MM.1S (cell line): ENCODE measurements around the gene MYRF.

Experiments used
- CTCF ChIP-seq: fragments of 300-600 bp; sonication (generic); IDR thresholded peaks from 2 replicates; pipeline ENCODE4 v1.5.1; 2016; ENCODE audit warnings: antibody characterized with exemption, low read length, mixed read lengths
- EZH2 ChIP-seq: fragments of 300-600 bp; sonication (generic); optimal IDR thresholded peaks from 2 replicates; pipeline ENCODE3; 2017; ENCODE audit warnings: low read depth, mild to moderate bottlenecking, antibody characterized with exemption, low read length, mixed read lengths
- EZH2phosphoT487 ChIP-seq: fragments of 300-600 bp; sonication (generic); IDR thresholded peaks from 2 replicates; pipeline ENCODE4 v1.6.1; 2018; ENCODE audit warnings: antibody characterized with exemption, low read length

- TF ChIP-seq CTCF: no peak
- no peak for TF ChIP-seq EZH2
- TF ChIP-seq EZH2phosphoT487: no peak
Observed at GRCh38 chr11:61832207-61832606, 79.8 kb downstream of the MYRF start.
